Measurements from ENCODE around the gene LTF. TPM values are rescaled to one million over a fixed set of nuclear protein-coding genes. Genes with fewer than 3 reads are reported as not detected.
A peak's percentile ranks its signal among the peaks of the same experiment; 100 is the strongest.

Gene LTF
- total RNA-seq, 1 donor, result not detected

DNA sequence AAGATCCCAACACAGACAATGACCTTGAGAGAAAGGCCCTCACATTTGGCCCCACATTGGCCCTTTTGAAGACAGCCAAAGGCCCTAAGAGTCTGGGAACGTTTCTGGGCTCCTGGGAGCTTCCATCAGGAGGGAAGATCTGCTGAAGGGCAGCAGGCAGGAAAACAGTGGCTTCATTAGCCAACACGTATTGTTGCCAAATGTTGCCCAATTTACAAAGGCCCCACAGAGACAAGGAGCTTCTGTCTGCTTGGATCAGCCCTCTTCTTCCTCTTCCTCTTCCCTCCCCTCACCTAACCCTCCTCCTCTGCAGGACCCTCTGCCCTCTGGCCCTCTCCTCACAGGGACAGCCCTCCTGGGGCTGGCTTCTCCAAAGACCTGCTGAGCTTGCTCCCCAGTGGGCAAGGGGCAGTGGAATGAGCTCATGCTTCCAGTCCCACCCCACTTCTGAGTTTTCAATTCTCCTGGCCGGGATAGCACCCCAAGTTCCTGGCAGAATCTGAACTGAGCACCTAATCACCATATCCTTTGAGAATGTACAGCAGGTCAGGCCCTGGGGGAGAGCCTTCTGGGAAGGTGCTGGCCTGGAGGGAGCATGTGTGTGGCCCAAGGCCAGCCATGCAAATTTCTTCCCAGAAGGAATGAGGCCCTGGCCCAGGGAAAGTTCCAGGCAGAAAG lies 5.1 kb upstream of the LTF start:
- TF ChIP-seq, protein P1, sequence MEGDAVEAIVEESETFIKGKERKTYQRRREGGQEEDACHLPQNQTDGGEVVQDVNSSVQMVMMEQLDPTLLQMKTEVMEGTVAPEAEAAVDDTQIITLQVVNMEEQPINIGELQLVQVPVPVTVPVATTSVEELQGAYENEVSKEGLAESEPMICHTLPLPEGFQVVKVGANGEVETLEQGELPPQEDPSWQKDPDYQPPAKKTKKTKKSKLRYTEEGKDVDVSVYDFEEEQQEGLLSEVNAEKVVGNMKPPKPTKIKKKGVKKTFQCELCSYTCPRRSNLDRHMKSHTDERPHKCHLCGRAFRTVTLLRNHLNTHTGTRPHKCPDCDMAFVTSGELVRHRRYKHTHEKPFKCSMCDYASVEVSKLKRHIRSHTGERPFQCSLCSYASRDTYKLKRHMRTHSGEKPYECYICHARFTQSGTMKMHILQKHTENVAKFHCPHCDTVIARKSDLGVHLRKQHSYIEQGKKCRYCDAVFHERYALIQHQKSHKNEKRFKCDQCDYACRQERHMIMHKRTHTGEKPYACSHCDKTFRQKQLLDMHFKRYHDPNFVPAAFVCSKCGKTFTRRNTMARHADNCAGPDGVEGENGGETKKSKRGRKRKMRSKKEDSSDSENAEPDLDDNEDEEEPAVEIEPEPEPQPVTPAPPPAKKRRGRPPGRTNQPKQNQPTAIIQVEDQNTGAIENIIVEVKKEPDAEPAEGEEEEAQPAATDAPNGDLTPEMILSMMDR (IDR thresholded peaks at IDR 0.05; ENCODE audit: insufficient read depth, low read length), result no peak
- peak; percentile 12 for DNase-seq (ENCODE audit: low read depth)
- H3K4me3 ChIP-seq (ENCODE audit: low read depth, low read length), result no peak overlapping the region

DNA sequence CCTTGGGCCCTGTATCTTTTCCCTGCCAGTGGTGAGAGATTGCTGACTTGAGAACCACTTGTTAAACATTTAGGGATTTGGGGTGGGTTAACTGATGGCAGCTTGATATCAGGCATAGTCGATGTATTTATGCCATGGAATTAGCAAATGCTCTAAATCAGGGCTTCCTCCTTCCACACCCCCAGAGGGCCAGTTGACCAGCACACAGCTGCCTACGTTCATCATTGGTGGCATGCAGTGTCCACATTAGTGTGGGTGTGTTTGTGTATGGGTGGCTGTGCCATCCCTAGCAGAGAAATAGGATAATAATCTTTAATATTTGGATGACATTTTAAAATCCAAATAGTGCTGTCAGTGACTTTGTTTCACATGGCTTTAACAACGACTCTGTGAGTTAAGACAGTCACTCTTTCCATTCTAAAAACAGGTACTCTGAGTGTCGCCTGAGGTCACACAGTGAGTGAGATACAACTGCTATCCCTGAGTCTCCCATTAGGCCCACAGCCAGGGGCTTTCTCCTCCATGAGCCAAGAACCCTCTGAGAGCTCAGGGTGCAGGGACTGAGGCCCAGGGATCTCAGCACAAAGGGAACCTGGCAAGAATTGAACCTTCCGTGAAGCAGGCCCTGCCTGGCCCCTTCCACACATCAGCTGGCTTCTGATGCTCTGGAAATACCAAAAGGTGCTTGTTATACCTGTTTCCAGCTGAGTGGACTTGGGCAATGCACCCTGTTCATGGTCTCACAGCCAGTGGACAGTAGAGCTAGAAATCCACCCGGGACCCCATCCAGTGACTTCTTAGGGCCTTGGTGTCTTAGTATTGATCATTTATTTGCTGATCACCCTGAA lies 4.3 kb upstream of the LTF start:
- TF ChIP-seq, protein P1 (IDR thresholded peaks at IDR 0.05; ENCODE audit: insufficient read depth, low read length), result no peak
- no peak for DNase-seq (ENCODE audit: low read depth)
- H3K4me3 ChIP-seq (ENCODE audit: low read depth, low read length), result no peak overlapping the region

DNA sequence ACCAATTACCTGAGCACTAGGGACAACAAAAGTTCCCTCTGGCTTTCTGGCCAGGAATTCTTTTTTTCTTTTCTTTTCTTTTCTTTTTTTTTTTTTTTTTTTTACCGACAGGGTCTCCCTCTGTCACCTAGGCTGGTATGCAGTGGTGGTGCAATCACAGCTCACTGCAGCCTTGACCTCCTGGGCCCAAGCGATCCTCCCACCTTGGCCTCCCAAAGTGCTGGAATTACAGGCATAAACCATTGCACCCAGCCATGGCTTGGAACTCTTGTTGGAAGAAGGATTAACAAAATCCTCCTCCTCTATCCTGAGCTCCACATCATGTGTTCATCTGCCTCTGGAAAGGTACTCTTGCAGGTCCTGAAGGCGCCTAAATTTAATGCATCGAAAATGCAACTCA lies 2.9 kb upstream of the LTF start:
- TF ChIP-seq, protein P1 (IDR thresholded peaks at IDR 0.05; ENCODE audit: insufficient read depth, low read length), result no peak
- no peak for DNase-seq (ENCODE audit: low read depth)
- H3K4me3 ChIP-seq (ENCODE audit: low read depth, low read length), result no peak overlapping the region

DNA sequence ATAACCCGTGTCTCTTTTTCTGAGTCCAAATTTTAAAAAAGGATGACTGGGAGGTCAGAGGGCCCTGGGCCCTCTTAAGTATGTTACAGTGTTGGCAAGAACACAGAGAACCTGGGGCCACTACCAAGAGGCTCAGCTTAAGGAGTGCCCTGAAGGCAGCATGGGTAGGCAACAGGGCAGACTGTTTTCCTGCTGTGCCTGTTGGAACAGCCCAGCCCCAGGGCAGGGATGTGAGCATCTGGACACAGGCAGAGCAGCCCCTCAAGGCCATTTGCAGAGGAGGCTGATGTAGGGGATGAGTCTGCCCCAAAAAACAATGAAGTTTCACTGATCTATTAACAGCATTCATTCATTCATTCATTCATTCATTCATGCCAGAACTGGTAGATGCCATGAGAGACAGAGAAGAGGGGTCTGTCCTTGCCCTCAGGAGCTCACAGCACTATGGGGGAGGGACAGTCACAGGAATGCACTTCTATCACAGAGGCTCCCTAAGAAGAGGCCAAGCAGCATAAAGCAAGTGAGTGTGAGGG lies 2.2 kb upstream of the LTF start:
- TF ChIP-seq, protein P1 (IDR thresholded peaks at IDR 0.05; ENCODE audit: insufficient read depth, low read length), result no peak
- no peak overlapping the region for H3K4me3 ChIP-seq (ENCODE audit: low read depth, low read length)

DNA sequence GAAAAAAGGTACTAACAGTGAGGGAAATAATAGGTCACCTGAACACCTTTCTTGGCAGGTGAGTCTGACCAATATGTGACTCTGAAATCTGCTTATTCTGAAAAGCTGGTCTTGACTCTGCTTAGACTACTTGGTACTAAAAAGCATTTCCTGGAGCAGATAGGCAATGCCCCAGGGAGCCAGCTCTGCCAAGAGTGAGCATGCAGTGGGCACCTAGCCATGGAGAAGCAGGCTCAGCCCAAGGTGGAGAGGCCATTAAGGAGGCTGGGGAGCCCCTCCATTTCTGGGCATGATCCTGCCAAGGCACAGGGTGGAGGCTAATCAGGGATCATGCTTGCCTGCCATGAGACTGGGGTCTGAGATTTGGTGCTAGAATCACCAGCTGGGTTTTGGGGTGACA lies 1.6 kb upstream of the LTF start:
- TF ChIP-seq, protein P1 (IDR thresholded peaks at IDR 0.05; ENCODE audit: insufficient read depth, low read length), result no peak
- DNase-seq (ENCODE audit: low read depth), result peak; percentile 64
- no peak overlapping the region for H3K4me3 ChIP-seq (ENCODE audit: low read depth, low read length)

More for the DNA sequence above, 2.2 kb upstream of the LTF start:
- no peak for DNase-seq (ENCODE audit: low read depth)

DNA sequence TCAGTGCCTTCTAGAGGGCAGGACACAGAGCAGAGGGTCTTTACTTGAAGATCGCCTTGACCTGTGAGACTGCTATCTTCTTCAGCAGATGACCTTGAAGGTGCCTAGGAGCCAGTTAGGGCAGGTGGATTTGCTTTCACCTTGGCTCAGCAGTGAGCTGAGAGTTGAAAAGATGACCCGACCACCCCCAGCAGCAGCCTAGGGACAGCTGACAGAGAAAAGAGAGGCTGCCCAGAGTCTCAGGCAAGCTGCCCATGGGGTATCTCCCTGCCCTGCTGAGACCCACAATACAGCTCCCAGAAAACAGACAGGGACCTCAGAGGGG lies 453 bp upstream of the LTF start:
- TF ChIP-seq, protein P1 (IDR thresholded peaks at IDR 0.05; ENCODE audit: insufficient read depth, low read length), result no peak
- DNase-seq (ENCODE audit: low read depth), result no peak

More for the DNA sequence above, 453 bp upstream of the LTF start:
- no peak overlapping the region for H3K4me3 ChIP-seq (ENCODE audit: low read depth, low read length)
